CD4-positive, alpha-beta T cell treated with Interleukin-17A for 1 hour (primary cell): ENCODE measurements around the gene PFN3.
A peak's percentile ranks its signal among the peaks of the same experiment; 100 is the strongest.

Source experiments
- DNase-seq: peaks from one replicate; pipeline ENCODE4 v3.0.0-alpha.2; 2020

Gene PFN3, protein sequence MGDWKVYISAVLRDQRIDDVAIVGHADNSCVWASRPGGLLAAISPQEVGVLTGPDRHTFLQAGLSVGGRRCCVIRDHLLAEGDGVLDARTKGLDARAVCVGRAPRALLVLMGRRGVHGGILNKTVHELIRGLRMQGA

DNA sequence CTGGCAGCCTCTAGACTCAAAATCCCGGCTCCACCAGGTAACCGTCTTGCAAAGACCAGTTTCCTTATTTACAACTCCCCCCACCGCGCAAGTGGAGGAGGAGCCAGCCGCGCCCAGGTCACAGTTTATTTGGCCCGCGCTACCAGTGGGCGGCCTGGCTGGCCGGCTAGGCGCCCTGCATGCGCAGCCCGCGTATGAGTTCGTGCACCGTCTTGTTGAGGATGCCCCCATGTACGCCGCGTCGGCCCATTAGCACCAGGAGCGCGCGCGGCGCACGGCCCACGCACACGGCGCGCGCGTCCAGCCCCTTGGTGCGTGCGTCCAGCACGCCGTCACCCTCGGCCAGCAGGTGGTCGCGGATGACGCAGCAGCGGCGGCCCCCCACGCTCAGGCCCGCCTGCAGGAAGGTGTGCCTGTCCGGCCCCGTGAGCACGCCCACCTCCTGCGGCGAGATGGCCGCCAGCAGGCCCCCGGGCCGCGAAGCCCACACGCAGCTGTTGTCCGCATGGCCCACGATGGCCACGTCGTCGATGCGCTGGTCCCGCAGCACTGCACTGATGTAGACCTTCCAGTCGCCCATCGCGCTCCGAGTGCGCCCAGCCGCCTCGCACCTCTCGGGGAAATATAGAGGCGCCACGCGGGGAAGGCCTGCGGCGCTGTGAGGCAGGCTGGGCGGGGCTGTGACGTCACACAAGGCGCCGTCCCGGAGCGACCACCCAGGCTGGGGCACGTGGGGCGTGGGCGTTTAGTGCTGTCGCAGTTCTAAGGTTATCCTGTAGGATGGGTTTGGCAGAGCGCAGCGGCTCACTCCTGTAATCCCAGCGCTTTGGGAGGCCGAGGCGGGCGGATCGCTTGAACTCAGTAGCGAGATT lies at the start of gene PFN3:
Gene PFN3, minus strand, starts transcription at position 665 of the 872 bp plus-strand sequence. Its CDS starts 85 bp downstream, at position 580.
- no peak for DNase-seq

DNA sequence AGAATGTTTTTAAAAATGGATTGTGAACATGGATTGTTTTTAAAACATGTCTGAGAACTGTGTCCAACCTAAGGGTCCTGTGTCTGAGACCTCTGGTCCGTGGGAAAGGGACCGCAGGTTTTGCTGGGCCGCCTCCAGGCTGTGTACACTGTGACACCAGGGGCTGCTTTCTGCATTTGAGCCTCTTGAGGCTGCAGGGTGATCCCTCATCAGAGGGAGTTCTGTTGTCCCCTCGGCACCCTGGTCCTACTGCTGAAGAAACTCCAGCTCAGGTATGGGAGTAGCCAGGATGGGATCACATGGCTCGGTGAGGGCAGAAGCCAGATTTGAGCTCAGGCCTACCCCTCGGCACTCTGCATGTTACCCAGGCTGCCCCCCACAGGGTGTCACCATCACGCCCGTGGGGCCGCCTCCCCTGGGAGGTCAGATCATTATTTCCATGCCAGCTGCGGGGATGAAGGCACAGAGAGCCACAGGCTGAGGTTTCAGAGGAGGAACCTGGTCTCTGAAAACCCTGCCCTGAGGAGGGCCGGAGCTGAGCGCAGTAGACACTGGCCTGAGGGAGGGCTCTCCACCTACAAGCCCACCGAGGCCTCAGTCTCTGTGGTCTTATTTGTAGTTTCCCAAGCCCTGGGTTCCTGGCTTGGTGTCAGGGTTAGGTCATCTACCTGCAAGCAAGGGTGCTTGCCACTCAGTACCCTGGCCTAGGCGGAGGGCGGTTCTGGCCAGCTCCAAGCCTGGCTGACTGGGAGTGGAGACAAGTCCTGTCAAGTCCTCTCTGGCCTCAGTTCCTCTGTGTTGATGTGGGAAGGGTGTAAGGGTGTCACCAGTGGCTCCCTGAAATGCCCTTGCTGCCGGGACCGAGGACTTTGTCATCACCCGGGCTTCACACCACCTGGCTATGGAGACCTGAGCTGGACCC lies 48.9 kb upstream of the PFN3 start:
- DNase-seq: no peak

DNA sequence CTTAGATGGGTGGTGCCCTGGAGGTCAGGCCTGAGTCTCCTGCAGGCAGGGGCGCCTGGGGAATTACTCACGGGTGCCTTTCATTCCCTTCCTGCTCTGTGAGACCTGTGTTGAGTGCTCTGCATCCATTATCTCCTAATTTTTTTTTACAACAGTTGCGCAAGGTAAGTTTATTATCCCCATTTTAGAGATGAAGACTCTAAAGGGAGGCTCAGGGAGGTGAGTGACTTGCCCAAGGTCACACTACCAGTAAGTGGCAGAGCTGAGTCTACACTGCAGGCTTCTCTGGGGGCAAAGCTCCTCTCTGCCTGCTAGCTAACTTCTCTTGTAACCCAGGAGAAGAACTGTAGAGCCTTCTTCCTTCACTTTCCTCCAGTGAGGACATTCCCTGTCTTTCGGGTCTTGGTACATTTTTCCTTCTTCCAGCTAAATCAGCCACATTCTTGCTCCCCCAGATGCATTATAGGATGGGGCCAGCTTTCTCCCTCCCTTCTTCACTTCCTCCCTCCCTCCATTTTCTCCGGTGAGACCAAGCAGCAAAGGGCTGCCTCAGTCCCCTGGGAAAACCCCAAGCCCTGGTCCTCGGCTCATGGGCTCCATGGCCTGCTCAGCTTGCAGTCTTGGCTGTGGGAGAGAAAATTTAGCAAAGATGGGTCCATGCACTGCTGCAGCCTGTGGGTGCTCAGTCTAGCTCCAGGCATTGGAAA lies 47.9 kb upstream of the PFN3 start:
- DNase-seq: no peak

DNA sequence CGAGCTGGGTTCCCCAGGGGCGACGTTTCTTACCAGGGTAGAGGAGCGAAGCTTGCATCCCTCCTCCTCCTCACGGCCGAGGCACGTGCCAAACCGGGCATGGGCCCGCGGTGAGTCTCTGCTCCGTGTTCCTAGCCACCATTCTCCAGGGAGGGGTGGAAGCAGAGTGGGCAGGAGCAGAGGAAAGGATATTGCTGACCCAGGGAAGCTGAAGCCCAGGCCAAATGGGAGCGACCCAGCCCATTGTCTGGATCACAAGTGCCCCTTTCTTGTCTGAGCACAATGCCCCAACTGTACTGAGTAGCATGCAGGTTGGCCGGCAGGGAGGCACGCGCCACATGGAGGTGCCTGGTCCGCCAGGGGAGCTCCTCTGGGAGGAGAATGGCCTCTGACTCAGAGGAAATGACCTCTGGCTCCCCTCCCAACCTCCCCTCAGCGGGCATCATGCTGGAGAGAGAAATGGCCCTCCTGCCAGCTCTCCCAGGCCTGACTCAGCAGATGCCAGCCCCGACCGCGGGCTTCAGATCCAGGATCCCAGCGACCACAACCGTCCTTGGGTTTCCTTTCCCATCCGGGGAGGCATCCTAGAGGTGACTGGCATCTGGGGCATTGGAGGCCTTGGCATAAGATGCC lies 47.3 kb upstream of the PFN3 start:
- peak; percentile 32 for DNase-seq

- peak; percentile 88 for DNase-seq
These were observed 46.7 kb upstream of the PFN3 start for GRCh38 chr5:177447066-177447610.

- DNase-seq: peak; percentile 80
These were observed 46.0 kb upstream of the PFN3 start, which contains the start of gene PRR7 for GRCh38 chr5:177446200-177447065. TSS of gene PRR7 (plus strand) at chr5:177446814. CDS start at chr5:177455068, 8,254 bp downstream.

GRCh38 chr5:177445917-177446199 lies 45.4 kb upstream of the PFN3 start:
- peak; percentile 35 for DNase-seq

GRCh38 chr5:177445052-177445916 lies 44.8 kb upstream of the PFN3 start:
- DNase-seq: peak; percentile 59

- peak; percentile 67 for DNase-seq
These were observed 43.9 kb upstream of the PFN3 start for GRCh38 chr5:177444106-177445051.

DNA sequence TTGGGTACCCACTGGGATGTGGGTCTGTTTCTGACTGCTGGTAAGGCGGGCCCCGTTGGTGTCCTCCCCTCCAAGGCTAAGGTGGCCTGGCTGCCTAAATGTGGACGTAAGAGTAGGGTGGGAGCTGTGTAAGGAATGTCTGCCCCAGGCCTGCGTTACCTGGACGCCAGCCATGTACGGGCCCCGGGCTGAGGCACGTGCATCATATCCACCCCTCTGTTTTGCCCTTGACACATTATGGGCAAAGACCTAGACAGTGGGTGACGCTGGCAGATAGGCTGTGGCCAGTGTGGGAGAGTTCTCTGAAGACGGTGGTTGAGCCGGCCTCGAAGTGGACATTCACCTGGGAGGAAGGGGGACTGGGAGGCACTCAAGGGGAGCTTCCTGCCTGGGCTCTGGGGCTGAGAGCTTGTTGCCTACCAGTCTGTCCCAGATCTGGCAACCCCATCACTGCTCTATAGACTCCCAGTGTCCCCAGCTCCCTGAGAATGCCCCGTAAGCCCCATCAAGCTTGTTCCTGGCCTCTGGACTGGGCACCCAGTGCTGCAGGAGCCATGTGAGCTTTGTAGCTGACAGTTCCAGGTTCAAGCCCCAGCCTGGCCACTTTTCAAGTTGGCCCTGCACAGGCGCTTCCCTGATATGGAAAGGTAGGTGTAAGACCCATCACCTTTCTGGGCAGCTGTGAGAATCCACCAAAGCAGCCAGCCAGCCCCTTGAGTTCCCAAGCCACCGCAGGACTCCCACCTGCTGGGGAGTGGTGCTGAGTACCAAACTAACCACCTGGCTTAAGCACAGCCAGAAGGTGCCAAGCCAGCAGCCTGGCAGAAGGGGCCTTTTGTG lies 42.9 kb upstream of the PFN3 start:
- no peak for DNase-seq

GRCh38 chr5:177442066-177442826 lies 41.8 kb upstream of the PFN3 start:
- DNase-seq: no peak

DNA sequence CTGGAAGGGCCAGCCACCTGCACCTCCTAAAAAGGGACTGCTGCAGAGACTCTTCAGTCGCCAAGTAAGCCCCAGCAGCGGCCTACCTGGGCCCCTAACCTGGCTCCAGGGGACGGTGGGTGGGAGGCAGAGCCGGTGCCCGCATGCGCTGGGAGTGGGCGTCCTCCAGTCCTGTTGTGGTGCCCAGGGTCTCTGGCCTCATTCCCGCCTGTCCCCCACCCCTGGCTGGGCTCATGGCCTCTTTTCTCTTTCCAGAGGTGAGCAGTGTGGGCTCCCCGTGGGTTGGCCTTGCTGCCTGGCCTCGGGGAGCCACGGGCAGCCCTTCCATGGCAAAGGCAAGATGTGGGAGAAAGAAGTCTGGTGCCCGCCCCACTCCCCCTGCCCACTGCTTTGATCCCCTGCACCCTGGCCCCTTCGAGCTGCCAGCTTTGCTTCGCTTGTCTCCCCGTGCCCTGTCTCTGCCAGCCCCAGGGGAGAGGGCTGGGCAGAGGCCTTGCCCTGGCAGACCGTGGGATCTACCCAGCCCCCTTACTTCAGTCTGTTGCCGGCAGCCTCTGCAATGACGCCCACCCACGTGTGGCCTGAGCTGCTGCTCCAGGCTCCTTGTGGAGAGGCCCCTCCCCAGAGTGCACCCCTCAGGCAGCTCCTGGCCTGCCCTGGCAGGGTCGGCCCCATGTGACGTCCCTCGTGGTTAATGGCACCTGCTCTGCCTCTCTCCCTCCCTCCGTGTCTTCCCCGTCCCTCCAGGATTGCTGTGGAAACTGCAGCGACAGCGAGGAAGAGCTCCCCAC lies 40.7 kb upstream of the PFN3 start:
- no peak for DNase-seq

- DNase-seq: peak; percentile 80
These were observed 39.9 kb upstream of the PFN3 start for GRCh38 chr5:177440211-177440989.

- DNase-seq: no peak
These were observed 39.1 kb upstream of the PFN3 start for GRCh38 chr5:177439518-177440053.

- DNase-seq: no peak
These were observed 38.0 kb upstream of the PFN3 start for GRCh38 chr5:177438468-177438867.
